Measurements from ENCODE around the gene KDM5B. TPM values are rescaled to one million over a fixed set of nuclear protein-coding genes. Genes with fewer than 3 reads are reported as not detected.

KDM5B gene
- polyA plus RNA-seq, 1 donor from 2014 or later, result 88.4 TPM

- no peak overlapping the region for H3K4me2 ChIP-seq (ENCODE audit: low read length)
- H3K9me3 ChIP-seq (ENCODE audit: low read length), result no peaks in the 10 kb centered on the region
- peaks cover 12% of the 10 kb centered on the region for H4K20me1 ChIP-seq (ENCODE audit: insufficient read depth)
- H3K79me2 ChIP-seq (replicated peaks; ENCODE audit: insufficient read depth, low read length), result peaks cover 9% of the 10 kb centered on the region
- H2AFZ ChIP-seq (ENCODE audit: low read depth, low read length), result no peak overlapping the region
- no peaks in the 10 kb centered on the region for H3K9me2 ChIP-seq (ENCODE audit: insufficient read depth, low read length)
- TF ChIP-seq EP300 (conservative IDR thresholded peaks at IDR 0.05; ENCODE audit: poor library complexity, severe bottlenecking), result no peak
- H3F3A ChIP-seq (ENCODE audit: insufficient read depth, low read length, poor library complexity, severe bottlenecking), result no peaks in the 10 kb centered on the region
- H3K36me3 ChIP-seq (ENCODE audit: insufficient read depth, low read length), result peaks cover 32% of the 10 kb centered on the region
- no peak overlapping the region for H3K4me3 ChIP-seq (ENCODE audit: low read length)
- no peak overlapping the region for H3K27ac ChIP-seq (ENCODE audit: low read length)
- no peaks in the 10 kb centered on the region for H3K27me3 ChIP-seq (ENCODE audit: insufficient read depth, low read depth, low read length)
- no peak overlapping the region for H3K9ac ChIP-seq (ENCODE audit: low read length)
These were observed 65.7 kb downstream of the KDM5B start for GRCh38 chr1:202742496-202742895.

GRCh38 chr1:202733251-202733650, 75.0 kb downstream of the KDM5B start:
- Histone ChIP-seq H3K36me3 (ENCODE audit: insufficient read depth, low read length) (peaks cover 42% of the 10 kb centered on the region), H3K4me3 (ENCODE audit: low read length) (no peak overlapping the region), H3F3A (ENCODE audit: insufficient read depth, low read length, poor library complexity, severe bottlenecking) (no peaks in the 10 kb centered on the region), H3K27me3 (ENCODE audit: insufficient read depth, low read depth, low read length) (no peaks in the 10 kb centered on the region), H4K20me1 (ENCODE audit: insufficient read depth) (peaks cover 7% of the 10 kb centered on the region), H3K9me2 (ENCODE audit: insufficient read depth, low read length) (no peaks in the 10 kb centered on the region), H3K4me2 (ENCODE audit: low read length) (no peak overlapping the region), H3K79me2 (replicated peaks; ENCODE audit: insufficient read depth, low read length) (peaks cover 1% of the 10 kb centered on the region), H3K27ac (ENCODE audit: low read length) (no peak overlapping the region), H2AFZ (ENCODE audit: low read depth, low read length) (no peak overlapping the region), H3K9ac (ENCODE audit: low read length) (no peak overlapping the region), H3K9me3 (ENCODE audit: low read length) (no peaks in the 10 kb centered on the region)
- TF ChIP-seq MXI1 (conservative IDR thresholded peaks at IDR 0.05; ENCODE audit: poor library complexity, severe bottlenecking) (no peak), TAF1 (IDR thresholded peaks at IDR 0.05; ENCODE audit: low read depth) (no peak), POLR2AphosphoS5 (IDR thresholded peaks at IDR 0.05) (no peak), EP300 (conservative IDR thresholded peaks at IDR 0.05; ENCODE audit: poor library complexity, severe bottlenecking) (no peak), EZH2 (IDR thresholded peaks at IDR 0.05; ENCODE audit: borderline replicate concordance, insufficient read depth, low read length, poor library complexity, severe bottlenecking) (no peak), CTCF (IDR thresholded peaks at IDR 0.05; ENCODE audit: poor library complexity, severe bottlenecking) (no peak), RAD21 (conservative IDR thresholded peaks at IDR 0.05) (no peak), SMC3 (conservative IDR thresholded peaks at IDR 0.05; ENCODE audit: poor library complexity) (no peak), REST (IDR thresholded peaks at IDR 0.05; ENCODE audit: borderline replicate concordance) (no peak)

GRCh38 chr1:202728951-202729350, 79.3 kb downstream of the KDM5B start:
- no peak overlapping the region for H3K27ac ChIP-seq (ENCODE audit: low read length)
- H4K20me1 ChIP-seq (ENCODE audit: insufficient read depth), result no peaks in the 10 kb centered on the region
- H2AFZ ChIP-seq (ENCODE audit: low read depth, low read length), result no peak overlapping the region
- H3K9me3 ChIP-seq (ENCODE audit: low read length), result no peaks in the 10 kb centered on the region
- no peak for TF ChIP-seq EP300 (conservative IDR thresholded peaks at IDR 0.05; ENCODE audit: poor library complexity, severe bottlenecking)
- no peaks in the 10 kb centered on the region for H3K27me3 ChIP-seq (ENCODE audit: insufficient read depth, low read depth, low read length)
- H3K4me3 ChIP-seq (ENCODE audit: low read length), result no peak overlapping the region
- no peak overlapping the region for H3K9ac ChIP-seq (ENCODE audit: low read length)
- no peak overlapping the region for H3K4me2 ChIP-seq (ENCODE audit: low read length)
- no peaks in the 10 kb centered on the region for H3F3A ChIP-seq (ENCODE audit: insufficient read depth, low read length, poor library complexity, severe bottlenecking)
- H3K36me3 ChIP-seq (ENCODE audit: insufficient read depth, low read length), result peaks cover 26% of the 10 kb centered on the region
- no peaks in the 10 kb centered on the region for H3K79me2 ChIP-seq (replicated peaks; ENCODE audit: insufficient read depth, low read length)
- no peaks in the 10 kb centered on the region for H3K9me2 ChIP-seq (ENCODE audit: insufficient read depth, low read length)

All from neural cell (in vitro differentiated cells).